Adrenal gland (tissue), 5 donors: ENCODE data around the gene CYB5A.

Experiments
- POLR2A ChIP-seq, 2 donors: fragments of 450-650 bp; IDR thresholded peaks; one replicate each; pipeline ENCODE4 v1.6.1; 2017; ENCODE audit warnings: antibody characterized with exemption in 2 of 2, mild to moderate bottlenecking in 2 of 2, moderate library complexity in 1 of 2
- TF ChIP-seq, protein P1 (sequence below), 6 experiments: fragments of 450-650 bp in 4 of 6; fragments of 200-600 bp in 2 of 6; sonication (generic) in 1 of 6; IDR thresholded peaks; 1 replicate in 5 of 6; 2 replicates in 1 of 6; pipeline versions ENCODE4 v1.5.1 to v1.8.0; 2016 to 2021; ENCODE audit warnings: antibody characterized with exemption in 6 of 6, mild to moderate bottlenecking in 2 of 6, moderate library complexity in 1 of 6
- donor health status: DM: no; HTN: no; CAD: no.

DNA sequence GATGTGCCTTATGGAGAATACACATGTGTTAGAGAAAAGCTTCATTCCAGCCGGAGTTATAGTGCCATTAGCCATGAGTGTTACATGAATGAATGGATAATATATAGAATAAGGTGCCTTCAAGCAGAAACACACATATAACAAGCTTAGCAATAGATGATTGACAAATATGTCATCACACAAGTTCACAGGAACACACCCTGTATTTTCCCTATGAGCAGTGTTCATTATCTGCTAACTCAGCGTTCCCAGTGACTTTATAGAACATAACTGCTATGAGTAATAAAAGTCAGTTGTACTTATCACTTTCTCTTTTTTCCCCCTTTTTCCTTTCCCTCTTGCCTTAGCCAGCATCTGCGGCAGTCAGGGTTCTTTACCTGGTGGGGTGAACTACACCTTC, 78.3 kb downstream of the CYB5A start:
- TF ChIP-seq, protein P1, sequence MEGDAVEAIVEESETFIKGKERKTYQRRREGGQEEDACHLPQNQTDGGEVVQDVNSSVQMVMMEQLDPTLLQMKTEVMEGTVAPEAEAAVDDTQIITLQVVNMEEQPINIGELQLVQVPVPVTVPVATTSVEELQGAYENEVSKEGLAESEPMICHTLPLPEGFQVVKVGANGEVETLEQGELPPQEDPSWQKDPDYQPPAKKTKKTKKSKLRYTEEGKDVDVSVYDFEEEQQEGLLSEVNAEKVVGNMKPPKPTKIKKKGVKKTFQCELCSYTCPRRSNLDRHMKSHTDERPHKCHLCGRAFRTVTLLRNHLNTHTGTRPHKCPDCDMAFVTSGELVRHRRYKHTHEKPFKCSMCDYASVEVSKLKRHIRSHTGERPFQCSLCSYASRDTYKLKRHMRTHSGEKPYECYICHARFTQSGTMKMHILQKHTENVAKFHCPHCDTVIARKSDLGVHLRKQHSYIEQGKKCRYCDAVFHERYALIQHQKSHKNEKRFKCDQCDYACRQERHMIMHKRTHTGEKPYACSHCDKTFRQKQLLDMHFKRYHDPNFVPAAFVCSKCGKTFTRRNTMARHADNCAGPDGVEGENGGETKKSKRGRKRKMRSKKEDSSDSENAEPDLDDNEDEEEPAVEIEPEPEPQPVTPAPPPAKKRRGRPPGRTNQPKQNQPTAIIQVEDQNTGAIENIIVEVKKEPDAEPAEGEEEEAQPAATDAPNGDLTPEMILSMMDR (IDR thresholded peaks at IDR 0.05), result no peak
- no peak for TF ChIP-seq POLR2A (IDR thresholded peaks at IDR 0.05)
